ENCODE results near the gene SEC14L1.
A peak's percentile ranks its signal among the peaks of the same experiment; 100 is the strongest.
"Not testable (repeated sequence)": the region's sequence is repeated elsewhere in the genome, so short reads cannot be mapped to it uniquely, and the experiment has no call there.

Gene SEC14L1

GRCh38 chr17:77253611-77254051 lies 112.9 kb downstream of the SEC14L1 start:
- ATAC-seq: no peak
- Mint-ChIP-seq H3K4me1 (no peaks in the 10 kb centered on the region), H3K27ac (no peak overlapping the region), H3K27me3 (peaks cover 29% of the 10 kb centered on the region), H3K9me3 (no peaks in the 10 kb centered on the region), H3K4me3 (no peak overlapping the region)
- DNase-seq: no peak

- Mint-ChIP-seq H3K9me3 (no peaks in the 10 kb centered on the region), H3K27me3 (peaks cover 18% of the 10 kb centered on the region), H3K4me3 (no peak overlapping the region), H3K4me1 (no peaks in the 10 kb centered on the region), H3K27ac (peak overlapping the region; percentile 86 to 90)
- no peak for DNase-seq
- ATAC-seq: no peak
Observed at GRCh38 chr17:77254951-77255825, 114.4 kb downstream of the SEC14L1 start.

DNA sequence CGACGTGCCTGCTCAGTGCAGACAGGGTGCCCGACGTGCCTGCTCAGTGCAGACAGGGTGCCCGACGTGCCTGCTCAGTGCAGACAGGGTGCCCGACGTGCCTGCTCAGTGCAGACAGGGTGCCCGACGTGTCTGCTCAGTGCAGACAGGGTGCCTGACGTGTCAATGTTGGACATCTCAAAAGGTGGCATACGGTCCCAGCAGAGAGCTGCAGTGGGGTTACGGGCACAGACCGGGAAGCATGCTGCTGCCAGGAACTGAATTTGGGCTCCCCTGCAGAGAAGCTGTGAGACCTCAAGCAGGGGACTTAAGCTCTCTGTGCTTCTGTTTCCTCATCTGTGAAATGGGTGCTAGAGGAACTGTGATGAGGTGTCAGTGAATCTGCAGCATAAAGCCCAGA lies 115.2 kb downstream of the SEC14L1 start:
- not testable (repeated sequence) for DNase-seq, H3K9me3 Mint-ChIP-seq, H3K27ac Mint-ChIP-seq, ATAC-seq, H3K4me1 Mint-ChIP-seq, H3K4me3 Mint-ChIP-seq
- peaks cover 18% of the 10 kb centered on the region for H3K27me3 Mint-ChIP-seq

DNA sequence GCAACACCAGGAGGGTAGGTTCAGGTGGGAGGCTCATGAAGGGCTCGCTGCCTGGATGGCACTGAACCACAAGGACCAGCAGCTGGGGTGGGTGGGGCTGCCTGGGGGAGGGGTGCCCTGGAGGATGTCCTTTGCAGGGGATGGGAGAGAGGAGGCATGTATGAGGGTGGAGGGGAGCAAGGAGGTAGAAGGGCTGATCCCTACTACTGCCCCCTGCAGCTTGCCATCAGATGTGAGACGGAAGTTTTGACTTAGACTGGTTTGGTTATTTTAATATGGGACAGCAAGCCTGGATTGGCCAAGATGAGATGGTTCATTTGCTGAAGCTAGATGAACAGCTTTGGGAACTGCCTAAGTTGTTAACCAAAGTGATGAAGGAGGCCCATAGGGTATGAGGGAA lies 115.9 kb downstream of the SEC14L1 start:
- H3K4me3 Mint-ChIP-seq: no peak overlapping the region
- no peak for ATAC-seq

GRCh38 chr17:77257169-77257568 lies 116.4 kb downstream of the SEC14L1 start:
- no peak for ATAC-seq
- peaks cover 18% of the 10 kb centered on the region for H3K27me3 Mint-ChIP-seq
- no peak overlapping the region for H3K27ac Mint-ChIP-seq
- DNase-seq: no peak
- no peak overlapping the region for H3K4me3 Mint-ChIP-seq
- H3K9me3 Mint-ChIP-seq: no peaks in the 10 kb centered on the region
- H3K4me1 Mint-ChIP-seq: no peaks in the 10 kb centered on the region

More for the DNA sequence above, 115.9 kb downstream of the SEC14L1 start:
- no peaks in the 10 kb centered on the region for H3K9me3 Mint-ChIP-seq
- no peaks in the 10 kb centered on the region for H3K4me1 Mint-ChIP-seq
- H3K27me3 Mint-ChIP-seq: peaks cover 18% of the 10 kb centered on the region
- DNase-seq: no peak
- H3K27ac Mint-ChIP-seq: no peak overlapping the region

DNA sequence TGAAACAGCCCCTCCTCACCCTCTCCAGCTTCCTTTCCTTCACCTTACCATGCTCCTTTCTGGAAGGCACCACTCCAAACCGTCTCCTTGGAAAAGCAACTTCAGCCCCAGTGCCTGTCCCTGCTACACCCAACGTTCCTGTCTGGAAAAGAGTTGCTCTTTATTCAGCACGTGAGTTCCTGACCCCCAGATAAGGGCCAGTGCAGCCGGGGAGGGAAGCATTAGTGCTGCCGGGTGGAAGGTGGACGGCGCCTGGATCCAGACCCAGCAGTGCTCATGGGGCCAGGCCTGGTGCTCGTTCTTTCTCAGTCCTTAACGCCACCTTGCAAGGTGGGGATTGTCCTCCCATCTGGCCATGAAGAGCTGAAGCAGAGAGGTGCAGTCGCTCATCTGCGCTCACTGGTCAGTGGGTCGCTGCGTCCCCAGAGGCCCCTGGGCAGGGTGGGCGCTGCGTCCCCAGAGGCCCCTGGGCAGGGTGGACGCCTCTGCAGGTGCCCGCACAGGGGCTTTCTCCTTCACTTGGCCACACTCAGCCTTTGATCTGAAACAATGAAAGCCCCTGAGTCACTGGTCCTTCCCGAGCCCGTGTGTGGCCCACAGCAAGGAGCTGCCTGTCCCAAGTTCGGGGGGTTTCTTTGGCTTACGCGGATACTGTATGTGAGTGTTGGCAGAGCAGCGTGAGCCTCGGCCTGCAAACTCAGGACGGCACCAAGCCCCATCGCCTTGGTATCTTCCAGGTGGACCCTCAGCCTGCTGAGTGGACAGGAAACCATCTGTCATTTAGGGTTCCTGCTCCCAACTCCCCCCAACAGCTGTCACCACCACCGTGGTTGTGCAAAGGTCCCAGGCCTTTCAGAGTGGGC lies 117.1 kb downstream of the SEC14L1 start:
- peaks cover 18% of the 10 kb centered on the region for H3K27me3 Mint-ChIP-seq
- H3K27ac Mint-ChIP-seq: no peak overlapping the region
- H3K4me1 Mint-ChIP-seq: no peaks in the 10 kb centered on the region

GRCh38 chr17:77258638-77259037 lies 117.9 kb downstream of the SEC14L1 start:
- H3K27ac Mint-ChIP-seq: peak overlapping the region in 1 of 2 donors; percentile 81
- no peaks in the 10 kb centered on the region for H3K9me3 Mint-ChIP-seq
- no peak overlapping the region for H3K4me3 Mint-ChIP-seq
- H3K27me3 Mint-ChIP-seq: peaks cover 18% of the 10 kb centered on the region
- H3K4me1 Mint-ChIP-seq: no peaks in the 10 kb centered on the region
- no peak for ATAC-seq
- no peak for DNase-seq

More for the DNA sequence above, 117.1 kb downstream of the SEC14L1 start:
- DNase-seq: no peak
- Mint-ChIP-seq H3K4me3 (no peak overlapping the region), H3K9me3 (no peaks in the 10 kb centered on the region)
- ATAC-seq: no peak

DNA sequence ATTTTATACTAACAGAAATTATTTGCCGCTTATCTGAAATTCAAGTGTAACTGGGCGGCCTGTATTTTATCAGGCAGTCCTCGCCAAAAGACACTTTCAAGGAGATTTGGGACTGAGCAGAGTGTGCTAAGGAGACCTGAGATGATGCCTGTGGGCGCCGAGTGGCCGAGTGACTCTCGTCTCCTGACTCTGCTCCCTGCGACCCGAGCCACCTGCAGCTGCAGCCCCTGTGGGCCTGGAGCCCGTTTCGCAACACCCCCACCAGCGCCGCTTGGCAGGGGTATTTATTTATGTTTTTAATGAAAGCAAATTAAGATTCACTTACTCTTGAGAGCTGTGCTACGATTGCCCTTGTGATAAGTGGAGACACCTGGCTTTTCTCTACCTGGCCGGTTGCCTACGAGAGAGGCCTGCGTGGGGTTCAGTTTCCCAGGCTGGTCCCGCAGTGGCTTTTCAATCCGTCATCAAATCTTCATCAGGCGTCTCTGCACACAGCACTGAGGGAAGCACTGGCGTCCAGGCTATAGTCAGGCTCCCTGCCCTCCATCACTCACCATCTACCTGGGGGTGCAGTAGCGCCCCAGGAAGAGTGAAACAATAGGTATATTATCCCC lies 124.0 kb downstream of the SEC14L1 start:
- H3K27ac Mint-ChIP-seq: no peak overlapping the region
- peaks cover 8% of the 10 kb centered on the region for H3K27me3 Mint-ChIP-seq
- ATAC-seq (no peak), DNase-seq (no peak)
- no peak overlapping the region for H3K4me3 Mint-ChIP-seq
- no peaks in the 10 kb centered on the region for H3K9me3 Mint-ChIP-seq
- H3K4me1 Mint-ChIP-seq: no peaks in the 10 kb centered on the region

DNA sequence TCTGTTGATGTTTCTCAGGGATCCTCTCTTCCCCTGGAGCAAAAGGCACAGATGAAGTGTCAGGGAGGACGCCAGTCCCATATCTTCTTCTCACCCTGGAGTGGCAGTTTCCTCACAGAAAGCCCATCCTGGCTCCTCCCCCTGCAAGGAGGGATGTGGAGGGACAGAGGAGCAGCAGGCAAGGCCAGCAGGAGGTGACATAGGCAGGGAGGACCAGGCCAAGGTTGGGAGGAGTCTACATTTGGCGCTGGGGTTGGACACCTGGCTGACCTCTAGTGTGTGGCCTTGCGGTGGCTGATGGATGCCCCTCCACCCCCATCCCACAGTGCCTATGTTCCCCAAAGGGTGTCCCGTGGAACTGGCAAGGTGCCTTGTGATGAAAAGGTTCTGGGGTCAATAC lies 125.4 kb downstream of the SEC14L1 start:
- H3K27ac Mint-ChIP-seq: peak overlapping the region in 1 of 2 donors; percentile 84
- DNase-seq: no peak
- no peak for ATAC-seq
- no peaks in the 10 kb centered on the region for H3K9me3 Mint-ChIP-seq
- H3K4me3 Mint-ChIP-seq: no peak overlapping the region
- no peaks in the 10 kb centered on the region for H3K4me1 Mint-ChIP-seq
- H3K27me3 Mint-ChIP-seq: peaks cover 8% of the 10 kb centered on the region
